ENCODE results near the gene RAB12.

DNA sequence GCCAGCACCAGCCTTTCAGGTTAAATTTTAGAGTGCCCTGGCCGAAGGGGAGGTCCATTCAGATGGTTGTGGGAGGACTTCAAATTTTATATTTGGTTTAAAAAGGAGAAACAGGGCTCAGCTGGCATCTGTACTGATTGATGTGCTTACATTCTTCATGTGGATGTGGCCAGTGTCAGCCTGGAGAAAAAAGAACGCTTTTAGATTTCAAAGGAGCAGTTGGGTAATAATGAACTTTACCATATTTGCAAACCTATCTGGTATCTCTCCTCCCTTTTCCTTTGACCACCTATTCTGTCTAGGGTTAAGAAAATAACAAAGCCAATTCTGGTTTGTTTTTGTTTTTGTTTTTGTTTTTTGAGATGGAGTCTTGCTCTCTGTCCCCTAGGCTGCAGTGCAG lies 21.3 kb downstream of the RAB12 start:
- TF ChIP-seq POLR2AphosphoS5 (IDR thresholded peaks at IDR 0.05) = no peak
- TF ChIP-seq, protein P1, sequence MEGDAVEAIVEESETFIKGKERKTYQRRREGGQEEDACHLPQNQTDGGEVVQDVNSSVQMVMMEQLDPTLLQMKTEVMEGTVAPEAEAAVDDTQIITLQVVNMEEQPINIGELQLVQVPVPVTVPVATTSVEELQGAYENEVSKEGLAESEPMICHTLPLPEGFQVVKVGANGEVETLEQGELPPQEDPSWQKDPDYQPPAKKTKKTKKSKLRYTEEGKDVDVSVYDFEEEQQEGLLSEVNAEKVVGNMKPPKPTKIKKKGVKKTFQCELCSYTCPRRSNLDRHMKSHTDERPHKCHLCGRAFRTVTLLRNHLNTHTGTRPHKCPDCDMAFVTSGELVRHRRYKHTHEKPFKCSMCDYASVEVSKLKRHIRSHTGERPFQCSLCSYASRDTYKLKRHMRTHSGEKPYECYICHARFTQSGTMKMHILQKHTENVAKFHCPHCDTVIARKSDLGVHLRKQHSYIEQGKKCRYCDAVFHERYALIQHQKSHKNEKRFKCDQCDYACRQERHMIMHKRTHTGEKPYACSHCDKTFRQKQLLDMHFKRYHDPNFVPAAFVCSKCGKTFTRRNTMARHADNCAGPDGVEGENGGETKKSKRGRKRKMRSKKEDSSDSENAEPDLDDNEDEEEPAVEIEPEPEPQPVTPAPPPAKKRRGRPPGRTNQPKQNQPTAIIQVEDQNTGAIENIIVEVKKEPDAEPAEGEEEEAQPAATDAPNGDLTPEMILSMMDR (IDR thresholded peaks at IDR 0.05) = no peak
- TF ChIP-seq POLR2A (IDR thresholded peaks at IDR 0.05) = no peak

Measured in breast epithelium (tissue), 3 donors.